AG09319 (cell line): Measurements from ENCODE around the gene MAPK12.

Experiments
- DNase-seq: peaks from one replicate; pipeline ENCODE4 v3.0.0-alpha.2; 2010; ENCODE audit warnings: low read depth; ENCODE audit errors: extremely low read depth
- TF ChIP-seq, protein P1 (sequence below): IDR thresholded peaks from 2 replicates; pipeline ENCODE4 v1.5.1; 2011; ENCODE audit warnings: low read depth, mild to moderate bottlenecking, inconsistent platforms, low read length, moderate library complexity

Gene MAPK12

DNA sequence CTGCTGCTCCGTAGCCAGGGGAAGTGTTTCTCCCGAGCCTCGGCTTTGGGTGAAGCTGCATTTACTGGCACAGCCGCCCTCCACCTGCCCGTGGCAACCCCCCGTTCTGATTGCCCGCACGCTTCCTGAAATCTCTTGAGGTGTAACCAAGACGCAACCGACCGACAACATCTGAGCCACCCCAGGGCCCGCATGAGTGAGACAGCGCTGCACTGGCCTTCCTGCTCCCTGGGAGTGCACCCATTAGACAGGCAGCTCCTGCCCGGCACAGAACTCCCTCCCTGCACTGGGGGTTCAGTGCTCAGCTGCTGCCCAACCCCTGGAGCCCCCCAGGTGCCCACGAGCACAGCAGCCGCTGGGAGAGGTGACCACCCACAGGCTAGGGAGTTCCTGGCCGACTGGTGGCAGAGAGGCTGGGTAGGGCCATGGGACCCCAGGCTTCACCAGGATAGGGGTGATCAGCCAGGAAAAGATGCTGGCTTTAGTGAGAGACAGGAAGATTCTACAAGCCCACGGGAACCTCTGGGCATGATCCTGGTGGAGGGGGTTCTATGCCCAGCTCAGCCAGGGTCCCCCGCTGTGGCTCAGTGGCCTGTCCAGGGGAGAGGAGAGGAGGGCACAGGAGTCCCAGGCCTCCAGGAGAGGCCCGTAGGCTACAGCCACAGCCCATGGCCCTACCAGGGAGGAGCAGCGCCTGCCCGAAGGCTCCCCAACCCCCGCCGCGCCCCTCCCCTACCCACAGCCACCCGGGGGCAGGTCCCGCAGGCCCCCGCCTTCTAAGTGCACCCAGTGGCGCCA, 31.4 kb upstream of the MAPK12 start:
- no peak for DNase-seq
- TF ChIP-seq, protein P1, sequence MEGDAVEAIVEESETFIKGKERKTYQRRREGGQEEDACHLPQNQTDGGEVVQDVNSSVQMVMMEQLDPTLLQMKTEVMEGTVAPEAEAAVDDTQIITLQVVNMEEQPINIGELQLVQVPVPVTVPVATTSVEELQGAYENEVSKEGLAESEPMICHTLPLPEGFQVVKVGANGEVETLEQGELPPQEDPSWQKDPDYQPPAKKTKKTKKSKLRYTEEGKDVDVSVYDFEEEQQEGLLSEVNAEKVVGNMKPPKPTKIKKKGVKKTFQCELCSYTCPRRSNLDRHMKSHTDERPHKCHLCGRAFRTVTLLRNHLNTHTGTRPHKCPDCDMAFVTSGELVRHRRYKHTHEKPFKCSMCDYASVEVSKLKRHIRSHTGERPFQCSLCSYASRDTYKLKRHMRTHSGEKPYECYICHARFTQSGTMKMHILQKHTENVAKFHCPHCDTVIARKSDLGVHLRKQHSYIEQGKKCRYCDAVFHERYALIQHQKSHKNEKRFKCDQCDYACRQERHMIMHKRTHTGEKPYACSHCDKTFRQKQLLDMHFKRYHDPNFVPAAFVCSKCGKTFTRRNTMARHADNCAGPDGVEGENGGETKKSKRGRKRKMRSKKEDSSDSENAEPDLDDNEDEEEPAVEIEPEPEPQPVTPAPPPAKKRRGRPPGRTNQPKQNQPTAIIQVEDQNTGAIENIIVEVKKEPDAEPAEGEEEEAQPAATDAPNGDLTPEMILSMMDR, result no peak

GRCh38 chr22:50289942-50290630, 28.6 kb upstream of the MAPK12 start:
- TF ChIP-seq, protein P1, result no peak
- no peak for DNase-seq

DNA sequence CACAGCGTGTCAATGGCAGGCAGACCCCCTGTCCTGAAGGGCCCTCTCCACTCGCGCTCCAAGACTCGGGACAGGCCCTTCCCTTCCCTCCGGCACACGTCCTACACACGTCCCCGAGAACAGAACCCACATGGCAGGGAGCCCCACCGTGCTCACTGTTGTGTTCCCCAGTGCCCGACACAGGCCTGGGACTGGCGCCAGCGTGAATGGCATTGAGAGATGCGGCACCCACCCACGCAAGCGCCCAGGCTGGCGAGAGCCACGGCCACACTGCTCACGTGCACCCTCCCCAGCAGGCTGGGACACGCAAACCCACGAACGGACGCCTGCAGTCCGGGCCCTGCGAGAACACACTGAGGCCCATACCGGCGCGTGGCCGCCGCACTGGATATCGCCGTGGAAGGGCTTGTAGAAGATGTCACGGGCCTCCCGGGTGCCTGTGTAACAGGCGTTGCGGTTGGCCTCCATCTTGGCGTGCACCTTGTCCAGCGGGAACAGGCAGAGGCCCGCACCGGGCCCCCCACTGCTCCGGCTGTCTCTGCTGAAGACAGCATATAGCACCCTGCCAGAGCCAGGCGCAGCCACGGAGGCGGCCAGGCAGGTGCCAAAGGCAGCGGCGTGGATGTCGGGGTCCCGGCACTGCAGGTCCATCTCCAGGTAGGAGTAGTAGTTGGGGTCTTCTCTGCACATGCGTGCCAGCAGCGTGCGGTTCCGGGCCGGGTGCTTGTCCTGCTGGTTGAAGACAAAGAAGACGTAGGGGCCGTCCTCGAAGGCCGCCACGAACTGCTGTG, 27.9 kb upstream of the MAPK12 start:
- TF ChIP-seq, protein P1, result no peak
- no peak for DNase-seq

- TF ChIP-seq, protein P1, result no peak
- no peak for DNase-seq
These were observed 26.2 kb upstream of the MAPK12 start for GRCh38 chr22:50287731-50288130.

GRCh38 chr22:50286701-50287318, 25.3 kb upstream of the MAPK12 start:
- TF ChIP-seq, protein P1, result no peak

GRCh38 chr22:50286275-50286674, 24.8 kb upstream of the MAPK12 start:
- TF ChIP-seq, protein P1, result no peak
- no peak for DNase-seq

More at GRCh38 chr22:50286701-50287318, 25.3 kb upstream of the MAPK12 start:
- DNase-seq, result no peak
